ENCODE measurements around the gene CCDC97. TPM values are rescaled to one million over a fixed set of nuclear protein-coding genes. Genes with fewer than 3 reads are reported as not detected.

CCDC97 gene
- total and polyA plus RNA-seq, 2 of the 8 experiments (the other 6 are each of a cell fraction or from before 2014, with no cell fraction given): 19.8 to 27.1 TPM

GRCh38 chr19:41363753-41364523 is 54.0 kb downstream of the CCDC97 start, which contains the start of gene B9D2 (continued):
- 0 out of 2 replicates have a peak, but pooled peaks have one; percentile 33 for TF ChIP-seq CHD2 (IDR thresholded peaks at IDR 0.05; ENCODE audit: low read length)
- TF ChIP-seq TBP (IDR thresholded peaks at IDR 0.05; ENCODE audit: low read depth, low read length): peak; percentile 68
- peak; percentile 40 for TF ChIP-seq KDM4A (IDR thresholded peaks at IDR 0.05; ENCODE audit: low read depth, low read length, severe bottlenecking)
- no peak for TF ChIP-seq HDAC2 (IDR thresholded peaks at IDR 0.05; ENCODE audit: borderline replicate concordance in 1 of 2, low read depth in 2 of 2, low read length in 2 of 2)
- TF ChIP-seq CTBP2 (IDR thresholded peaks at IDR 0.05; ENCODE audit: borderline replicate concordance, insufficient read depth, insufficient read length, low read length): no peak
- TF ChIP-seq EZH2 (IDR thresholded peaks at IDR 0.05; ENCODE audit: low read depth, low read length, severe bottlenecking): no peak
- TF ChIP-seq SIN3A (conservative IDR thresholded peaks at IDR 0.05 in 1 of 2, IDR thresholded peaks at IDR 0.05 in 1 of 2; ENCODE audit: low read depth in 1 of 2, low read length in 2 of 2): peak in 1 of 2 experiments; percentile 80; a peak in 2 of 4 replicates
- peak in 1 of 2 experiments; percentile 77; a peak in 2 of 3 replicates for TF ChIP-seq POLR2A (IDR thresholded peaks at IDR 0.05; ENCODE audit: control extremely low read depth in 1 of 2, low read depth in 2 of 2, low read length in 2 of 2)
- TF ChIP-seq JUN (IDR thresholded peaks at IDR 0.05; ENCODE audit: low read depth, low read length): no peak
- TF ChIP-seq SIRT6 (IDR thresholded peaks at IDR 0.05; ENCODE audit: low read length): no peak
- no peak for TF ChIP-seq HDAC6 (IDR thresholded peaks at IDR 0.05; ENCODE audit: low read depth, low read length)
- TF ChIP-seq SAP30 (IDR thresholded peaks at IDR 0.05; ENCODE audit: insufficient read depth, insufficient replicate concordance, low read length): no peak
- no peak for TF ChIP-seq SRF (IDR thresholded peaks at IDR 0.05; ENCODE audit: low read depth, low read length)
- peak; percentile 85 for TF ChIP-seq CREB1 (IDR thresholded peaks at IDR 0.05)
- peak; percentile 83 for TF ChIP-seq NRF1 (IDR thresholded peaks at IDR 0.05; ENCODE audit: low read depth, low read length)
- peak; percentile 82 for TF ChIP-seq PHF8 (conservative IDR thresholded peaks at IDR 0.05; ENCODE audit: low read depth, low read length)
- no peak for TF ChIP-seq CBX8 (IDR thresholded peaks at IDR 0.05; ENCODE audit: borderline replicate concordance, low read depth, low read length)
- no peak for TF ChIP-seq NANOG (IDR thresholded peaks at IDR 0.05; ENCODE audit: insufficient read depth, low read depth, low read length, poor library complexity, severe bottlenecking)
- no peak for TF ChIP-seq RXRA (IDR thresholded peaks at IDR 0.05; ENCODE audit: insufficient read depth, low read depth, low read length)
- peak; percentile 59; the same call in 1 of the 2 replicates for TF ChIP-seq SP1 (IDR thresholded peaks at IDR 0.05; ENCODE audit: low read depth, low read length)
- TF ChIP-seq KDM1A (IDR thresholded peaks at IDR 0.05; ENCODE audit: borderline replicate concordance, low read length): no peak
- TF ChIP-seq EP300 (IDR thresholded peaks at IDR 0.05; ENCODE audit: borderline replicate concordance in 1 of 2, low read depth in 2 of 2, low read length in 2 of 2): no peak
- no peak for TF ChIP-seq CBX5 (IDR thresholded peaks at IDR 0.05; ENCODE audit: low read depth, low read length)

Measured in H1 (cell line).